CD4-positive, CD25-positive, alpha-beta regulatory T cell (primary cell): ENCODE measurements around the gene NUPR1. TPM values are rescaled to one million over a fixed set of nuclear protein-coding genes. Genes with fewer than 3 reads are reported as not detected.

Source experiments
- ATAC-seq, 2 donors: fragments of 150-1000 bp; cut with Tn5 transposase; one replicate each; pipeline ENCODE4 v1.10.0; 2021; ENCODE audit warnings: low read depth in 2 of 2, moderate number of reproducible peaks in 2 of 2, moderate library complexity in 1 of 2
- DNase-seq, 3 donors: peaks; one replicate each; pipeline versions ENCODE4 v3.0.0 to v3.0.0-alpha.2; 2012 to 2022; ENCODE audit warnings: mixed read lengths in 1 of 3
- H3K27ac ChIP-seq: one replicate; pipeline ENCODE4 v1.7.0; 2013; ENCODE audit warnings: mild to moderate bottlenecking, low read length; ENCODE audit not compliant: insufficient read depth, poor library complexity, severe bottlenecking
- H3K27me3 ChIP-seq: one replicate; pipeline ENCODE4 v1.7.0; 2013; ENCODE audit warnings: low read length; ENCODE audit not compliant: control insufficient read depth, insufficient read depth
- H3K36me3 ChIP-seq: one replicate; pipeline ENCODE4 v1.7.0; 2013; ENCODE audit warnings: mild to moderate bottlenecking, low read length, moderate library complexity; ENCODE audit not compliant: control insufficient read depth, insufficient read depth
- H3K4me1 ChIP-seq: 2 replicates; pipeline ENCODE4 v1.7.0; 2013; ENCODE audit warnings: mild to moderate bottlenecking, low read length; ENCODE audit not compliant: insufficient read depth, control insufficient read depth, poor library complexity, severe bottlenecking
- H3K4me3 ChIP-seq: one replicate; pipeline ENCODE4 v1.7.0; 2013; ENCODE audit warnings: low read depth, mild to moderate bottlenecking, low read length, moderate library complexity
- H3K9me3 ChIP-seq, 2 experiments: 1 replicate in 1 of 2; 2 replicates in 1 of 2; pipeline ENCODE4 v1.7.0; 2013; ENCODE audit warnings: low read length in 2 of 2, mild to moderate bottlenecking in 1 of 2, moderate library complexity in 1 of 2; ENCODE audit not compliant: control insufficient read depth in 2 of 2
- H3K27ac Mint-ChIP-seq, 3 donors: one replicate each; pipeline ENCODE4 v1.8.0; 2020 to 2022; ENCODE audit warnings: mild to moderate bottlenecking in 3 of 3, mixed read lengths in 3 of 3, moderate library complexity in 2 of 3
- H3K27me3 Mint-ChIP-seq: one replicate; pipeline ENCODE4 v1.8.0; 2022; ENCODE audit warnings: mild to moderate bottlenecking, mixed read lengths
- H3K36me3 Mint-ChIP-seq: one replicate; pipeline ENCODE4 v1.8.0; 2020; ENCODE audit warnings: mixed read lengths
- H3K4me1 Mint-ChIP-seq, 4 donors: one replicate each; pipeline ENCODE4 v1.8.0; 2020 to 2022; ENCODE audit warnings: mixed read lengths in 4 of 4, mild to moderate bottlenecking in 1 of 4
- H3K4me3 Mint-ChIP-seq, 4 donors: one replicate each; pipeline ENCODE4 v1.8.0; 2020 to 2022; ENCODE audit warnings: mild to moderate bottlenecking in 4 of 4, mixed read lengths in 4 of 4, moderate library complexity in 3 of 4
- H3K9me3 Mint-ChIP-seq, 7 donors: one replicate each; pipeline ENCODE4 v1.8.0; 2020 to 2022; ENCODE audit warnings: mixed read lengths in 7 of 7, mild to moderate bottlenecking in 3 of 7, moderate library complexity in 2 of 7
- polyA plus RNA-seq, 4 donors: library from polyadenylated mRNA; unstranded; fragments of 300-500 nt; fragmentation: Illumina TruSeq; gene quantifications; one replicate each; pipeline ENCODE4 v1.2.3, GENCODE V29; 2021
- total RNA-seq: library from RNA; stranded (reverse); gene quantifications from one replicate; pipeline ENCODE4 v1.2.3, GENCODE V29; 2022

NUPR1 gene
- total and polyA plus RNA-seq, 5 donors from 2014 or later, result not detected

DNA sequence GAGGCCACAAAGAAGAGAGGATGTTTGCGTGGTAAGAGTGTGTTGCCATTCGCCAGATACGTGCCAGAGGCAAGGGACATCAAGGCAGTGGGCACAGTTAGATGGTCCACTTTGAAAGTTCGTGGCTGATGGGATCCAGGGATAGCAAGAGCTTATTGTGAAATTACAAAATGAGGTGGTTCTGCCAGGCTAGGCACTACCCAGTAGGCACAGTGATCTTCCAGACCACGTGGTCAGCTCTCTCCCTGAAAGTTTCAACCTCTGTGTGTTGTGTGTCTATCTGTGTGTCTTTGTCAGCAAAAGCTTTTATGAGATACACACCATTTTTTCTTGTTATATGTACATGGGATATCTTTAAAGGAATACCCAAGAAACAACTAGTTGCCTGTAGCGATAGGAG lies 24.4 kb upstream of the NUPR1 start:
- Mint-ChIP-seq H3K4me3 (no peak overlapping the region), H3K27ac (peak overlapping the region in 2 of 3 donors; percentile 12 to 60), H3K27me3 (no peaks in the 10 kb centered on the region), H3K4me1 (peaks cover 5 to 58% (median 33%) of the 10 kb centered on the region in 4 donors), H3K9me3 (peaks cover 0 to 10% (median 3%) of the 10 kb centered on the region in 7 donors), H3K36me3 (peaks cover 47% of the 10 kb centered on the region)
- Histone ChIP-seq H3K27me3 (no peaks in the 10 kb centered on the region), H3K4me1 (peaks cover 4% of the 10 kb centered on the region), H3K27ac (no peak overlapping the region), H3K9me3 (peaks cover 5% of the 10 kb centered on the region in 2 experiments), H3K4me3 (no peak overlapping the region), H3K36me3 (peaks cover 16% of the 10 kb centered on the region)
- no peak for ATAC-seq
- no peak for DNase-seq

DNA sequence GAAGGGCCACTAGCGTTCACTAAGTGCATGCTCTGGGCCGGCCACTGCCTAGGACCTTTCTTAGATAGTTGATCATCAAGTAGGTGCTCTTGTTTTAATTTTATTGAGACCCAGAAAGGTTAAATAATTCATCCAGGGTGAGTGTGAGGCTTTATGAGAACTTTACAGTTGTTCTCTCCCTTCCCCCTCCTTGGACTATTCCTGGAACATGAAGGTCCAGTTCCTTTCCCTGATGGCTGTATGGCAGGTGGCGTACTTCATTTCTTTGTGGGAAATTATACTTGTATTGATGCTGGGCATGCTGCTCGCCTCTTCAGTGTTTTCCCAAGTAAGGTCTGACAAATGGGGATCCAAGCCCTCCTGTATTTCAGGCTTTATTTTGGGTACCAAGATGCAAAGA lies 23.4 kb upstream of the NUPR1 start:
- peak overlapping the region in 2 of 3 donors; percentile 8 to 32 for H3K27ac Mint-ChIP-seq
- no peak for ATAC-seq
- Histone ChIP-seq H3K9me3 (peaks cover 2 to 3% of the 10 kb centered on the region in 2 experiments), H3K27me3 (no peaks in the 10 kb centered on the region), H3K36me3 (peaks cover 19% of the 10 kb centered on the region), H3K4me1 (peaks cover 4% of the 10 kb centered on the region), H3K4me3 (no peak overlapping the region), H3K27ac (no peak overlapping the region)
- no peaks in the 10 kb centered on the region for H3K27me3 Mint-ChIP-seq
- no peak for DNase-seq
- H3K4me1 Mint-ChIP-seq, result peaks cover 5 to 57% (median 32%) of the 10 kb centered on the region in 4 donors
- peaks cover 45% of the 10 kb centered on the region for H3K36me3 Mint-ChIP-seq
- peaks cover 0 to 6% (median 3%) of the 10 kb centered on the region in 7 donors for H3K9me3 Mint-ChIP-seq
- no peak overlapping the region for H3K4me3 Mint-ChIP-seq

DNA sequence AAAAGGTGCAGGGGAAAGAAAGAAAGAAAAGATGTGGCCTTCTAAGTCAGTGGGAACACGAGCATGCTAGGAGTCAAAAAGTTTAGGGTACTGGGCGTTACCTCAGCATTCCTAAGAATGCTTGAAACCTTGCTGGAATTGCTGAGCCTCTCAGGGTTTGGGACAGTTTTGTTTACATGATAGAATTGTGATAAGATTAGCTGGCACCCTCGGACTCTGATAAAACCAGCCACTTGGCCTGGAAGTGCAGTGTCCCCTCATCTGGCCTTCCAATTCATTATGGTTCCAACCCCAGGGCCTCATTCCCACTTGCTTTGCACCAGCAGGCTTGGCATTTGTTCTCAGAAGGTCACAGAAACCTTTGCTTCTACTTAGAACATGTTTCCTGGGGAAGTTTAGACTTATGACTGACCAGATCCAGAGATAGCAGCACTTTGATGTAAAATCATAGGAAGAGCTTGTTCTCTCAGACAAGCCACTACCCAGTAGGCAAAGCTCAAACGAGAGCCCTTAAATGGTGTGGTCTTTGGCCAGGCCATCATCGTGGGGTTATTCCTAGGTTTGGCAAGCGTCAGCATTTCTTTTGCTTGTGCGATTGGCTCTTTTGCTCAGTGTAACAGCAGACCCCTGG lies 22.9 kb upstream of the NUPR1 start:
- Histone ChIP-seq H3K36me3 (peaks cover 19% of the 10 kb centered on the region), H3K9me3 (no peaks in the 10 kb centered on the region), H3K27ac (no peak overlapping the region), H3K4me1 (peaks cover 4% of the 10 kb centered on the region), H3K4me3 (no peak overlapping the region), H3K27me3 (no peaks in the 10 kb centered on the region)
- Mint-ChIP-seq H3K36me3 (peaks cover 43% of the 10 kb centered on the region), H3K27ac (peak overlapping the region in 2 of 3 donors; percentile 32 to 51), H3K4me1 (peaks cover 5 to 62% (median 36%) of the 10 kb centered on the region in 4 donors), H3K9me3 (peaks cover 0 to 6% (median 3%) of the 10 kb centered on the region in 7 donors), H3K4me3 (peak overlapping the region in 2 of 4 donors; percentile 9 to 59), H3K27me3 (no peaks in the 10 kb centered on the region)
- no peak for DNase-seq
- no peak for ATAC-seq

DNA sequence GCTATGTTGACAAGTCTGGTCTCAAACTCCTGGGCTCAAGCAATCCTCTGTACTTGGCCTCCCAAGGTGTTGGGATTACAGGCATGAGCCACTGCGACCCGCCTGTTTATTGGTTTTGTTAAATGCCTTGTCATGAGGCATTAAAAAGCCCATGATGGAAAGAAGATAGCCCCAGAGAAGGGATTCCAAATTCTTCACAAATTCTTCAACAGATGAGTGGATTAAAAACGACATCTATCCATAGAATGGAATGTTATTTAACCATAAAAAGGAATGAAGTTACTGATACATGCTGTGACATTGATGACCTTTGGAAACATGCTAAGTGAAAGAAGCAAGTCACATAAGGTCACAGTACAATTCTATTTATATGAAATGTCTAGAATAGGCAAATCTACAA lies 19.7 kb upstream of the NUPR1 start:
- no peak overlapping the region for H3K27ac ChIP-seq
- Mint-ChIP-seq H3K27me3 (no peaks in the 10 kb centered on the region), H3K27ac (no peak overlapping the region), H3K4me3 (peak overlapping the region in 1 of 4 donors; percentile 19), H3K9me3 (peaks cover 0 to 2% (median 0%) of the 10 kb centered on the region in 7 donors), H3K4me1 (peaks cover 22 to 72% (median 46%) of the 10 kb centered on the region in 4 donors), H3K36me3 (peaks cover 27% of the 10 kb centered on the region)
- DNase-seq (no peak), ATAC-seq (no peak)
- no peak overlapping the region for H3K4me3 ChIP-seq
- no peaks in the 10 kb centered on the region for H3K27me3 ChIP-seq
- no peaks in the 10 kb centered on the region for H3K9me3 ChIP-seq
- peaks cover 23% of the 10 kb centered on the region for H3K4me1 ChIP-seq
- H3K36me3 ChIP-seq, result peaks cover 16% of the 10 kb centered on the region

DNA sequence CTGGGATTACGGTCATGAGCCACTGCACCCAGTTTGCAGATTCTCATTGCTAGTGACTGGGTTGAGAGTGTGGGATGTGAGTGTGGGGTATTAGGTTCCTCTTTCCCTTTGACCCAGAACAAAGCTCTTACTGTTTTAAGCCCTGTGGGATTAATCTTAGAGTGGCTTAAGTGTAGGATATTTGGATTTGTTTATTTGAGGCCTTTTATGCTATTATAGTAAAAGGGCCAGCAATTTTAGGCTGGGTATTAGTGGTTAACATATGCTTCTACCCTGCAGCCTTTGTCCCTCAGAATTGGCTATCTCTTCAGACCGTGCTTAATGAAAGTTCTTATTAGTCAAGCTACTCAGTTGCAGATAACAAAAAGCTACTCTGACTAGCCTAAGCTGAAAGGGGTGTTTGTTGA lies 18.1 kb upstream of the NUPR1 start:
- no peaks in the 10 kb centered on the region for H3K27me3 ChIP-seq
- Mint-ChIP-seq H3K27ac (peak overlapping the region in 2 of 3 donors; percentile 42 to 56), H3K4me3 (peak overlapping the region in 2 of 4 donors; percentile 12 to 32), H3K27me3 (no peaks in the 10 kb centered on the region), H3K36me3 (peaks cover 22% of the 10 kb centered on the region), H3K4me1 (peaks cover 22 to 70% (median 36%) of the 10 kb centered on the region in 4 donors), H3K9me3 (peaks cover 0 to 2% (median 0%) of the 10 kb centered on the region in 7 donors)
- ATAC-seq (no peak), DNase-seq (no peak)
- H3K27ac ChIP-seq, result no peak overlapping the region
- peaks cover 27% of the 10 kb centered on the region for H3K4me1 ChIP-seq
- no peaks in the 10 kb centered on the region for H3K9me3 ChIP-seq
- H3K36me3 ChIP-seq, result peaks cover 16% of the 10 kb centered on the region
- H3K4me3 ChIP-seq, result no peak overlapping the region

DNA sequence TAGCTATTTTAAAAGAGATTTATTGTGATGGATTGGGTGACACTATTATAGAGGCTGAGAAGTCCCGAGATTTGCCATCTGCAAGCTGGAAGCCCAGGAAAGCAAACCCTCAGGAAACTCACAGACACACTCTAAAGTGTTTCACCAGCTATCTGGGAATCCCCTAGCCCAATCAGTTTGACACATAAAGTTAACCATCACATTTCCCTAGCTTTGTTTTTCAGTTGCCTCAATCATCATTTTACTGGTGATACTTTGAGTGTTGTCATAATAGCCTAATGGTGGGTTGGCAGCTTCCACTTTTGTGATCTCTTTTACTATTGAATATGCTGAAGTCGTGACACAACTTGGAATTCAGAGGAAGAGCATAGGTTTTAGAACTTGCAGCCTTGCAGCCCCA lies 16.8 kb upstream of the NUPR1 start:
- Histone ChIP-seq H3K4me3 (peak overlapping the region; percentile 44), H3K27me3 (no peaks in the 10 kb centered on the region), H3K4me1 (peaks cover 27% of the 10 kb centered on the region), H3K36me3 (peaks cover 16% of the 10 kb centered on the region), H3K27ac (no peak overlapping the region), H3K9me3 (no peaks in the 10 kb centered on the region)
- DNase-seq, result peak in 1 of 3 donors; percentile 20
- H3K9me3 Mint-ChIP-seq, result peaks cover 0 to 2% (median 0%) of the 10 kb centered on the region in 7 donors
- no peak overlapping the region for H3K27ac Mint-ChIP-seq
- peak overlapping the region; percentile 18 to 96 (median 84) for H3K4me3 Mint-ChIP-seq
- no peak for ATAC-seq
- peaks cover 22 to 64% (median 33%) of the 10 kb centered on the region in 4 donors for H3K4me1 Mint-ChIP-seq
- H3K27me3 Mint-ChIP-seq, result no peaks in the 10 kb centered on the region
- peaks cover 17% of the 10 kb centered on the region for H3K36me3 Mint-ChIP-seq

DNA sequence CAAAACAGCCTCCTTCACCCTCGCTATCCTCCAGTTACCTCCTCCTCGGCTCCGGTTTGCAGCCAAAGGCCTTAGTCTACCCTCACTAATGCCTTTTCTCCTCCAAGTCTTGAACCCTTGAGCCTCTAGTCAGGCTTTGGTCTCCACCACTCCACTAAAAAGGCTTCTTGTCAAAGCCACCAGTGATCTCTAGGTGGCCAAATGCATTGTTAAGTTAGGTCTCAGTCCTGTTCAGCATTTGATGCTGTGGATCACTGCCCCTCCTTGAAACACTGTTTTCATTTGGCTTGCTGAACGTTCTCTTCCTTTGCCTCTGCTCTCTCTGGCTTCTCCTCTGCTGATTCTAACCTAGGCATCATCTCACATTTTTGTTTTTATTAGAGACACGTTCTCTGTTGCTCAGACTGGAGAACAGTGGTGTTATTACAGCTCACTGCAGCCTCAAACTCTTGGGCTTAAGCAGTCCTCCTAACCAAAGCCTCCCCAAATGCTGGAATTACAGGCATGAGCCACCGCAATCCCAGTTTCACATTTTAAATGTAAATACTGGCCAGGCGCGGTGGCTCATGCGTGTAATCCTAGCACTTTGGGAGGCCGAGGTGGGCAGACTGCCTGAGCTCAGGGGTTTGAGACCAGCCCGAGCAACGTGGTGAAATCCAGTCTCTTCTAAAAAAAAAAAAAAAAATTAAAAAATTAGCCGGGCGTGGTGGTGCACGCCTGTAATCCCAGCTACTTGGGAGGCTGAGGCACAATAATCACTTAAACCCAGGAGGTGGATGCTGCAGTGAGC lies 16.1 kb upstream of the NUPR1 start:
- no peaks in the 10 kb centered on the region for H3K27me3 Mint-ChIP-seq
- Histone ChIP-seq H3K9me3 (no peaks in the 10 kb centered on the region), H3K4me3 (peak overlapping the region; percentile 84), H3K4me1 (peaks cover 24% of the 10 kb centered on the region), H3K27me3 (no peaks in the 10 kb centered on the region), H3K27ac (peak overlapping the region; percentile 97), H3K36me3 (peaks cover 16% of the 10 kb centered on the region)
- DNase-seq (peak in 1 of 3 donors; percentile 23), ATAC-seq (no peak)
- peak overlapping the region; percentile 91 to 96 (median 92) for H3K4me3 Mint-ChIP-seq
- H3K27ac Mint-ChIP-seq, result peak overlapping the region; percentile 80 to 98 (median 92)
- H3K9me3 Mint-ChIP-seq, result peaks cover 0 to 2% (median 0%) of the 10 kb centered on the region in 7 donors
- H3K36me3 Mint-ChIP-seq, result peaks cover 17% of the 10 kb centered on the region
- peaks cover 22 to 59% (median 33%) of the 10 kb centered on the region in 4 donors for H3K4me1 Mint-ChIP-seq
